Mesenchymal stem cell (in vitro differentiated cells and primary cell): ENCODE measurements around the gene NACAD.
A peak's percentile ranks its signal among the peaks of the same experiment; 100 is the strongest.

Source experiments
- DNase-seq: peaks from one replicate; pipeline ENCODE4 v3.0.0-alpha.2; 2013
- H2AFZ ChIP-seq: one replicate; pipeline ENCODE4 v1.6.1; 2013; ENCODE audit warnings: low read depth, mild to moderate bottlenecking, control low read depth, inconsistent platforms, low read length, moderate library complexity
- H2AK5ac ChIP-seq: 2 replicates; pipeline ENCODE4 v1.6.1; 2013; ENCODE audit warnings: low read length, moderate library complexity, mild to moderate bottlenecking, inconsistent platforms; ENCODE audit not compliant: severe bottlenecking
- H2BK120ac ChIP-seq: one replicate; pipeline ENCODE4 v1.6.1; 2013; ENCODE audit warnings: low read depth, mild to moderate bottlenecking, inconsistent platforms, low read length, moderate library complexity
- H2BK12ac ChIP-seq, 2 experiments: one replicate each; pipeline ENCODE4 v1.6.1; 2013; ENCODE audit warnings: inconsistent platforms in 2 of 2, low read length in 2 of 2, mild to moderate bottlenecking in 2 of 2, moderate library complexity in 2 of 2, control low read depth in 1 of 2
- H2BK15ac ChIP-seq: one replicate; pipeline ENCODE4 v1.6.1; 2013; ENCODE audit warnings: mild to moderate bottlenecking, low read depth, inconsistent platforms; ENCODE audit not compliant: poor library complexity, severe bottlenecking
- H2BK5ac ChIP-seq: 2 replicates; pipeline ENCODE4 v1.6.1; 2013; ENCODE audit warnings: low read depth, mild to moderate bottlenecking, low read length, control low read depth, inconsistent platforms; ENCODE audit not compliant: poor library complexity, severe bottlenecking
- H3K14ac ChIP-seq, 2 experiments: one replicate each; pipeline ENCODE4 v1.6.1; 2013; ENCODE audit warnings: inconsistent platforms in 2 of 2, low read length in 2 of 2, control low read depth in 1 of 2, mild to moderate bottlenecking in 1 of 2, moderate library complexity in 1 of 2
- H3K18ac ChIP-seq, 2 experiments: one replicate each; pipeline ENCODE4 v1.6.1; 2013; ENCODE audit warnings: inconsistent platforms in 2 of 2, low read length in 2 of 2, control low read depth in 1 of 2, low read depth in 1 of 2, mild to moderate bottlenecking in 1 of 2
- H3K23ac ChIP-seq, 2 experiments: one replicate each; pipeline ENCODE4 v1.6.1; 2013; ENCODE audit warnings: inconsistent platforms in 2 of 2, low read length in 2 of 2, mild to moderate bottlenecking in 2 of 2, moderate library complexity in 2 of 2, control low read depth in 1 of 2
- H3K27ac ChIP-seq: 2 replicates; pipeline ENCODE4 v1.5.1; 2013; ENCODE audit warnings: mild to moderate bottlenecking, moderate library complexity, low read length, control low read depth, inconsistent platforms; ENCODE audit not compliant: poor library complexity, severe bottlenecking
- H3K27me3 ChIP-seq, 2 experiments: 2 replicates each; pipeline versions ENCODE4 v1.6.1 to v1.7.0; 2013; ENCODE audit warnings: low read length in 2 of 2, mild to moderate bottlenecking in 2 of 2, moderate library complexity in 2 of 2, control low read depth in 1 of 2, inconsistent platforms in 1 of 2; ENCODE audit not compliant: control insufficient read depth in 1 of 2, insufficient read depth in 1 of 2
- H3K36me3 ChIP-seq, 2 experiments: 2 replicates each; pipeline versions ENCODE4 v1.6.1 to v1.7.0; 2013; ENCODE audit warnings: low read length in 2 of 2, control low read depth in 1 of 2, inconsistent platforms in 1 of 2, low read depth in 1 of 2, mild to moderate bottlenecking in 1 of 2; ENCODE audit not compliant: insufficient read depth in 2 of 2, control insufficient read depth in 1 of 2
- H3K4ac ChIP-seq, 2 experiments: one replicate each; pipeline ENCODE4 v1.6.1; 2013; ENCODE audit warnings: inconsistent platforms in 2 of 2, low read length in 2 of 2, mild to moderate bottlenecking in 2 of 2, moderate library complexity in 2 of 2, control low read depth in 1 of 2, low read depth in 1 of 2
- H3K4me1 ChIP-seq: 2 replicates; pipeline ENCODE4 v1.6.1; 2013; ENCODE audit warnings: low read depth, low read length, control low read depth; ENCODE audit not compliant: control insufficient read depth, insufficient read depth
- H3K4me2 ChIP-seq: 2 replicates; pipeline ENCODE4 v1.6.1; 2013; ENCODE audit warnings: low read length, mild to moderate bottlenecking, inconsistent platforms; ENCODE audit not compliant: poor library complexity, severe bottlenecking
- H3K4me3 ChIP-seq, 2 experiments: 2 replicates each; pipeline versions ENCODE4 v1.5.1 to v1.7.0; 2013; ENCODE audit warnings: low read length in 2 of 2, mild to moderate bottlenecking in 2 of 2, control low read depth in 1 of 2, low read depth in 1 of 2; ENCODE audit not compliant: insufficient read depth in 1 of 2
- H3K79me1 ChIP-seq: replicated peaks from 2 replicates; pipeline ENCODE4 v1.6.1; 2013; ENCODE audit warnings: mild to moderate bottlenecking, control low read depth, low read length, inconsistent platforms; ENCODE audit not compliant: poor library complexity, severe bottlenecking
- H3K9ac ChIP-seq: 2 replicates; pipeline ENCODE4 v1.7.0; 2013; ENCODE audit warnings: mild to moderate bottlenecking, low read length, moderate library complexity
- H3K9me3 ChIP-seq: 2 replicates; pipeline ENCODE4 v1.7.0; 2013; ENCODE audit warnings: mild to moderate bottlenecking, low read length; ENCODE audit not compliant: control insufficient read depth
- H4K8ac ChIP-seq: one replicate; pipeline ENCODE4 v1.6.1; 2013; ENCODE audit warnings: inconsistent platforms, mild to moderate bottlenecking, low read length, moderate library complexity
- H4K91ac ChIP-seq: one replicate; pipeline ENCODE4 v1.6.1; 2013; ENCODE audit warnings: mild to moderate bottlenecking, low read length, inconsistent platforms
- WGBS: methylation state at CpG from one replicate; pipeline ENCODE4 v1.1.7; 2013; ENCODE audit warnings: mixed read lengths; 5-methylcytosine and 5-hydroxymethylcytosine counted together

The NACAD gene

DNA sequence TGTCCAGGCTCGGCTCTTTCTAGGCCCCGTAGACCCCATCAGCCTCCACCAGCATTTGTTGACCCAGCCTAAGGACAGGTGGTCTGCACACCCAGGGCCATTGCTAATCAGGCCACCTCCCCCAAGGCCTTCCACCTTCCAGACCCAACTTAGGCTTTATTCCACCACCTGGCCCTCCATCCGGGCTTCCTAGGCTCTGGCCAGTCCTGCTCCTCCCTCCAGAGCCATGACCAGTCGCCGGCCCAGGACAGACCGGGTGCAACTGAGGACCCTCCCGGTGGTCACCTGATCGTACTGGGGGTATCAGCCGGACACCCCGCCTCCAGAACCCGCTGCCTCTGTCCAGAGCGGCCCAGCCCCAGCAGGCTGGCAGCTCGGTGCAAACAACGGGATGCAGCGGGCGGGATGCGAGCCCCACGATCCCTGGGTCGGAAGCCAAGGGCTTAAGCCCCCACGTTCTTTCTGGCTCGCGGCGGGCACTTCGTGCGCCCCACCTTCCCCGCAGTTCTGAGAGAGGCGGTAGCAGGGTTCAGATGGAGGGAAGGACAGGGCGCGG lies 545 bp downstream of the NACAD start:
- no peak overlapping the region for H3K27ac ChIP-seq
- no peak overlapping the region for H4K91ac ChIP-seq
- H2AFZ ChIP-seq, result peak overlapping the region; percentile 59
- peak overlapping the region; percentile 86 for H3K4me2 ChIP-seq
- 46% methylated on average over 19 of the region's 29 CpGs for WGBS
- peaks cover 0 to 19% of the 10 kb centered on the region in 2 experiments for H3K36me3 ChIP-seq
- no peak overlapping the region for H2BK5ac ChIP-seq
- H2AK5ac ChIP-seq, result no peak overlapping the region
- no peaks in the 10 kb centered on the region for H3K9me3 ChIP-seq
- H2BK15ac ChIP-seq, result no peak overlapping the region
- no peak overlapping the region for H3K14ac ChIP-seq
- no peak overlapping the region for H3K4ac ChIP-seq
- peak overlapping the region; percentile 83 for H4K8ac ChIP-seq
- no peak overlapping the region for H2BK120ac ChIP-seq
- peaks cover 0 to 10% of the 10 kb centered on the region in 2 experiments for H3K27me3 ChIP-seq
- peak overlapping the region; percentile 65 to 66 for H3K4me3 ChIP-seq
- H3K79me1 ChIP-seq, result peaks cover 8% of the 10 kb centered on the region
- DNase-seq, result no peak
- no peak overlapping the region for H3K18ac ChIP-seq
- no peak overlapping the region for H2BK12ac ChIP-seq
- peaks cover 20% of the 10 kb centered on the region for H3K4me1 ChIP-seq
- H3K9ac ChIP-seq, result no peak overlapping the region
- no peak overlapping the region for H3K23ac ChIP-seq

DNA sequence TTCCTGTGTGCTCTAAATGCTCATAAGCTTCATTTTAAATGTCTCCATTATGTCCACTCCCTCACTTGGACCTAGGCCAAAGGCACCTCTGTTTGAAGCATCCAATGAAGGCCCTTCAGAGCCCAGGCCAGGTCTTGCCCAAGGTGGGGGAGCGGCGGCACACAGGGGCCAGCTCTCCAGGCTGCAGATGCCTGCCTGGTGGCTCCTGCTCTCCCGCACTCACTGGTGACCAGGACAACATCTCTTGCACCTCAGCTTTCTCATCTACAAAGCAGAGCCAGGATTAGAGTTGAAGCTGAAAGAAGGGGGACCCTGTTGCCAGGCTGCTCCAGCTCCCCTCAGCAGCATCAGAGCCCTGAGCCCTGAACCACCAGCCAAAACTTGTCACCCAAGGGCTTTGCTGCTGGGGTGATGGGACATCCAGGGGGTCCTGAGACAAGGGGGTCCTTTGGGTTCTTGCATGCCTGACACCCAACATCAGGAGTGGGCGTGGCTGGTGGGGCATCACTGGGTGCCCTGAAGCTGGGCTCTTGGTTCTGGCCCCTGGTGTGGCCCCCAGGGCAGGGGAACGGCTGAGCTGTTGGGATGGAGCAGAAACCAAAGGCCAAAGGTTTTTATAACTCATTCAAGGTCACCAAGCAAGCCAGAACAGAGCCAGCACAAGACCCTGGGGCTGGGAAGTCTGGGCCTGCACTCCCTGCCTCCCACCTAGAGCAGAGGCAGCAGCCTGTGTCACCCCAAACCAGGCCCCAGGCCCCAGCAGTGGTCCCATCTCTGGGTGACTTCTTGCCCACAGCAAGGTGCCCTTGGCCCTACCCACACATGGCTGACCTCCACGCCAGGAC lies 1.2 kb downstream of the NACAD start:
- peaks cover 23% of the 10 kb centered on the region for H3K4me1 ChIP-seq
- no peak overlapping the region for H4K8ac ChIP-seq
- H2AK5ac ChIP-seq, result no peak overlapping the region
- WGBS, result 94% methylated on average over 6 of the region's 6 CpGs
- no peak overlapping the region for H3K18ac ChIP-seq
- H4K91ac ChIP-seq, result no peak overlapping the region
- H3K79me1 ChIP-seq, result peaks cover 8% of the 10 kb centered on the region
- no peak overlapping the region for H3K23ac ChIP-seq
- no peak overlapping the region for H2AFZ ChIP-seq
- peak overlapping the region in 1 of 2 experiments; percentile 13 for H2BK12ac ChIP-seq
- no peak overlapping the region for H2BK15ac ChIP-seq
- peaks cover 0 to 25% of the 10 kb centered on the region in 2 experiments for H3K36me3 ChIP-seq
- no peak overlapping the region for H3K4ac ChIP-seq
- H2BK5ac ChIP-seq, result no peak overlapping the region
- peak overlapping the region; percentile 24 to 65 for H3K4me3 ChIP-seq
- no peak for DNase-seq
- H2BK120ac ChIP-seq, result no peak overlapping the region
- H3K27me3 ChIP-seq, result peaks cover 0 to 10% of the 10 kb centered on the region in 2 experiments
- H3K27ac ChIP-seq, result no peak overlapping the region
- H3K4me2 ChIP-seq, result peak overlapping the region; percentile 34
- H3K9me3 ChIP-seq, result no peaks in the 10 kb centered on the region
- no peak overlapping the region for H3K9ac ChIP-seq
- H3K14ac ChIP-seq, result no peak overlapping the region

DNA sequence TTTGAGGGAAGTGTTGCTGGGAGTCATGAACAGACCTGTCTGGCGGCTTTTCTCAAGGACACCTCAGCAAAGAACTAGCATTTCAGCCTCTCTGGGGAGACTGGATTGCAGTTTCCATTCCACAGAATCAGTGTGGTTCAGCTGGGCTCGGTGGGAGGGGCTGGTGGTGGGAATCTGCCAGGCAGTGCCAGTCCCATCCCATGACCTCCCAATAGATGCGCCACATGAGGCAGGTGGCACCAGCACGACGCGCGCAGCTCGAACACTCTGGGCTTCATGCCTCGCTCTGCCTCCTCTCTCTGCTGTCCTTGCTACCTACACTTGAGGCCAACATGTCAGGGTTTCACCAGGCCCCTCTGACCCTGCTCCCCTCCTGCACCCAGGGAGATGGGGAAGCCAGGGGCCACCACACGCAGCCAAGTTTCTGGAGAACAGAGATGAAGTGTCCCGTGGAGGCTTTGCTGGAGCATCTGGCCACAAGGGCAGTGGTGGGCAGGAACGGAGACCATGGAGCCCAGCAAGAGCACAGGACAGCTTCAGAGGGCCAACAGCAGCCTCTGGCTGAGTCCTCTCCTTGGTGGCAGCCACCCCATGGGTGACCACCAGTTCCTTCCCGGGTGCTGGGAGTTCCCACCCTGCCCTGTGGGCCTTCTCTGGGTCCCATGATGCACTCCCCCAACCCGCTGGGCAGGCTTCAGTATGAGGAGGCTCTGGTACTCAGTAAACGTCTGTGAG lies 2.3 kb downstream of the NACAD start:
- H3K14ac ChIP-seq, result no peak overlapping the region
- peaks cover 8% of the 10 kb centered on the region for H3K79me1 ChIP-seq
- no peaks in the 10 kb centered on the region for H3K9me3 ChIP-seq
- no peak overlapping the region for H3K18ac ChIP-seq
- no peak overlapping the region for H3K4ac ChIP-seq
- H2AFZ ChIP-seq, result no peak overlapping the region
- DNase-seq, result no peak
- 93% methylated on average over 15 of the region's 15 CpGs for WGBS
- H3K27ac ChIP-seq, result no peak overlapping the region
- no peak overlapping the region for H3K23ac ChIP-seq
- H3K4me1 ChIP-seq, result peaks cover 27% of the 10 kb centered on the region
- no peak overlapping the region for H2BK12ac ChIP-seq
- no peak overlapping the region for H3K9ac ChIP-seq
- peaks cover 0 to 10% of the 10 kb centered on the region in 2 experiments for H3K27me3 ChIP-seq
- no peak overlapping the region for H2BK120ac ChIP-seq
- H4K8ac ChIP-seq, result no peak overlapping the region
- no peak overlapping the region for H2BK15ac ChIP-seq
- no peak overlapping the region for H4K91ac ChIP-seq
- H3K36me3 ChIP-seq, result peaks cover 0 to 31% of the 10 kb centered on the region in 2 experiments
- H2BK5ac ChIP-seq, result no peak overlapping the region
- H3K4me3 ChIP-seq, result no peak overlapping the region
- peak overlapping the region; percentile 10 for H2AK5ac ChIP-seq
- no peak overlapping the region for H3K4me2 ChIP-seq
